ENCODE measurements around the gene NHS.
"Not testable (repeated sequence)": the region's sequence is repeated elsewhere in the genome, so short reads cannot be mapped to it uniquely, and the experiment has no call there.

Gene NHS

DNA sequence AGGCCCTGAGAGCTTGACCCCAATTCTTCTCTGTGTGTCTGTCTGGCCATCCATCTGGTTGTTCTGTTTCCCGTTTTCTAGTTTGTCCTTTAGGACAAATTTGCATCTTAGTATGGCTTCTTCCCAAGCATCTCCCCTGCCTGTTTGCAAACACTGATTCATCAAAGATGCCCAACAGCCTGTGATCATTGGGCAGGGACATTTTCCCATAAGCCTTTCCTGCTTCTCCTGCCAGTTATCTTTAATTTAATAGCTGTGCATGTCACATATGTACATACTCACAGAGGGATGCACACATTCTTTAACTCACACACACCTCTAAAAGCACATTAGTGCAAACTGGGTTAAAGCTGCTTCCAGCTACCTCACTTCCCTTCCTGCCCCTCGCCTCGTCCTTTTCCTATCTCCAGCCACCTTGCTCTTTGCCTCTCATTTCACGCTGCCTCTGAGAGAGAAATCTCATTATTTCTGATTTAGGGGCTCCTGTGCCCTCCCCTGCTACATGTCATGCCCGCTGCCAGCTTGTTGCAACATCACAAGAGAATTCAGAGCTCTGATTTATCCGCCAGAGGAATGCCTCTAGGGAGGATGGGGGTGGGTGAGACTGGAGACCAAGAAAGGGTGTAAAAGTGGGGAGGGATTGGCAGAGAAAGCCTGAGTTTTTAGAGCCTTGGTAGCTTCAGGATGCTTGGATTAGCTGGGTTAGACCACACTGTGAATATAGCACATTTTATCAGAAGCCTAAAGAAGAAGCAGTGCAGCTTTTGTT, 100.6 kb downstream of the NHS start:
- TF ChIP-seq POLR2A (IDR thresholded peaks at IDR 0.05; ENCODE audit: low read depth, low read length) = no peak
- no peak for FAIRE-seq
- DNase-seq (ENCODE audit: insufficient read length, low spot score) = no peak

DNA sequence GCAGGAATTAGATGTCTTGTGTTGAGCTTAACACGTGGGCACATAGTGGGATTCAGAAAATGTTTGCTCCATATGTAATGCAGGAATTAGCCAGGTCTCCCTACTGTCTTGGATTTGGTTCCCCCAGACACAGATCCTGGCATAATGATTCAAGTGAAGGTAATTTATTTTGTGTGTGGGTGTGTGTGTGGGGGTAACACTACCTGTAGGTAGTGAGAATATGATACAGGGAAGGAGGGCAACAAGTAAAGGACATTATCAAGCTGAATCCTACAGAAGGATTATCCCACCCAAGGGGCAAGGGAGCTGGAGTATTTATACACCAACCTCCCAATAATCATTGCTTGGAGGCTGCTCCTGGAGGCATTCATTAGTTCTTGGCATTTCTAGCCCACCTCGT, 101.4 kb downstream of the NHS start:
- FAIRE-seq = no peak
- no peak for TF ChIP-seq POLR2A (IDR thresholded peaks at IDR 0.05; ENCODE audit: low read depth, low read length)
- DNase-seq (ENCODE audit: insufficient read length, low spot score) = no peak

DNA sequence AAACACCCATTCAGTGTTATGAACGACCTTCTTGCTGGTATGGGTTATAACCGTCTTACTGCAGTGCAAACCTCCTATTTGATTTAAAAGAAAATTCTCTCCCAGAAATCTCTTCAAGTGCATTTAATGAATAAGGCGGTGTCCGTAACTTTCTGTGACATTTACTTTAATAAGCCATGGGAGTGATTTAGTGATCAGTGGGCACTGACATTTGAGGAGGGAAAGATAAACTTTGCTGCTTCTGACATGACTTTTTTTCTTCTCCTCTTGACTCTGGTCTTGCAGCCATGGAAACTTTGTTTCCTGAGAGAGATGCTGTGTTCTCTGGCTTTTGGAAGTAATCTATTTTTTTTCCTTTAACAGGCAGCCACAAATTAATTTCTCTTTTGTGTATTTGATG, 106.1 kb downstream of the NHS start:
- FAIRE-seq (no peak), DNase-seq (ENCODE audit: insufficient read length, low spot score) (no peak)
- TF ChIP-seq POLR2A (IDR thresholded peaks at IDR 0.05; ENCODE audit: low read depth, low read length) = no peak

DNA sequence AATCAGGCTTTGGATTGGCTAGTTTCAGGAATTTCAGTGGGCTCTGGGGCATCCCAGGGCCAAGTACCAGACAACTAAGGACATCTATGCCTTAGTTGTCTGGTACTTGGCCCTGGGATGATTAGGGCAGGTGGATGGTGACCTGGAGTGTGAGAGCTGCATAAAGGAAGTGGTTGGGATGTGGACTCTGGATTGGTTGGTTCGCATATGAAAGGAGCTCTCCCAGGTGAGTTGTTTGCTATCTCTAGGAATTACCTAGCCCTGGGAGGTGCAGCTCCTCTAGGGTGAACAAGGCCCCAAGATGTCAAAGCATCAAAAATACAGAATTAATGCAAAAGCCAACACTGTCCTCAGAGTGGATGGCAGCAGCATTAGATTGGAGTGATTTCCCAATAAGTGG, 109.6 kb downstream of the NHS start:
- no peak for DNase-seq (ENCODE audit: insufficient read length, low spot score)
- FAIRE-seq = no peak
- TF ChIP-seq POLR2A (IDR thresholded peaks at IDR 0.05; ENCODE audit: low read depth, low read length) = no peak

DNA sequence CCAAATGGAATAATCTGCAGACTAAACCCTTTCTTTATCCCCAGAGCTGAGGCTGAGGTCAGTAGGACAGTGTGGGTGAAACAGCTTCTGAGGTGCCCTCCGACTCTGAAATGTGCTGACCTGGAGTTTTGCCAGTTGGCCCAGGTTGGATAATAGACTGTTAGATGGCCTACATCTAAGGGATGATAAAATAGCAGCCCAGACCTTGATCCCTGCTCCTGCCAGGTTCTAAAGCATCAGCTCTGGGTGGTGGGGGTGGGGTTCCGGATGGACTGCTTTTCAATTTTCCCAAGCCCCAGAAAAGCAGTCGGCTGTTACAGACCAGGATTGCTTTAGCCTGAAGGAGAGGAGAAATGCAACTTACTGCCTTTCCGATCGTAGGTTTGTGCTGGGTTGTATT, 110.4 kb downstream of the NHS start:
- DNase-seq (ENCODE audit: insufficient read length, low spot score) (no peak), FAIRE-seq (no peak)
- no peak for TF ChIP-seq POLR2A (IDR thresholded peaks at IDR 0.05; ENCODE audit: low read depth, low read length)

DNA sequence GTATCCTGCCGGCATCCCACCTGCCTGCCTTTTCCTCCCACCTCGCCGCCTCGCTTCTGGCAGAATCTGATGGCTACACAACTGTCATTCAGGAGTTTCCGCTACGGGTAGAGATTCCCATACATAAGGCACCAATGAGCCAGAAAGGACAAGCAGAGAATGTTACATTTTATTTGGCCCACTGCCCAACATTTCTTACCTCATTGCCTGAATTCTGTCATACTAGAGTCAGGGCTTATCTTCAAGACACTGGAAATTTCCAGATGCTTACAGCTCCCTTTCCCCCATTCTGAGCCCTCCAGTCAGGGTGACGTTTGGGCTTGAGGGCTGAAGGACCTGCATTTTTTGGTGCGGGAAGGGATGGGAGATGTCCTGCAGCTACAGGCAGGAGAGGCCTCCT, 113.0 kb downstream of the NHS start:
- DNase-seq (ENCODE audit: insufficient read length, low spot score) = no peak
- no peak for TF ChIP-seq POLR2A (IDR thresholded peaks at IDR 0.05; ENCODE audit: low read depth, low read length)
- no peak for FAIRE-seq

DNA sequence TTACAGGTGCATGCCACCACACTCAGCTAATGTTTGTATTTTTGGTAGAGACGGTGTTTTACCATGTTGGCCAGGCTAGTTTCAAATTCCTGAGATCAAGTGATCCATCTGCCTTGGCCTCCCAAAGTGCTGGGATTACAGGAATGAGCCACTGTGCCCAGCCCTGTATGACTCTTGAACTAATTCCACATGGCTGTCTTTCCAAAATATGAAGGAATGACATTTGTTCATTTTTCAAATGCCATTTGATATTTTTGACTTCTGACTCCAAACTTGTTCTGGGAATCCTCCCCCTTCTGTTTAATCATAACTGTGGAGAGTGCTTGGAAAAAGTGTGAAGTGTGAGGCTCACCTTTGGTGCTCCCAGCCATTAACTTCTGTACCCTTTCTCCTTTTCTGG, 119.2 kb downstream of the NHS start:
- FAIRE-seq = no peak
- no peak for TF ChIP-seq POLR2A (IDR thresholded peaks at IDR 0.05; ENCODE audit: low read depth, low read length)
- DNase-seq (ENCODE audit: insufficient read length, low spot score) = no peak

DNA sequence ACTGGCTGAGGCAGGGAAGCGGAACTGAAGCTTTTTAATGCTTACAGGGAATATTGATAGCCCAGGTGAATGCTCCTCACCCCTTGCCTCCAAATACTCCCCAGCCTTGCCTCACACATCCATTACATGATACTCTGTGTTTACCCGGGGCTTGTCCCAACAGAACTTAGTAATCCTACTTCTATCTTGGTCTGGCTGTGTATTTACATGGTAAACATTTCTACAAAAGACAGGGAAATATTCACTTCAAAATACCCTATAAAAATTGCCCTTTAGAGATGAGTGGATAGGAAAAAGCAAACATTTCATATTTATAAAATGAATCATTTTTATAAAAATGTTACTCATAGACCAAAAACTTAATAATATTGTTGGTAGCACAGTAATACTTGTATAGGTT, 120.1 kb downstream of the NHS start:
- FAIRE-seq = no peak
- no peak for DNase-seq (ENCODE audit: insufficient read length, low spot score)

DNA sequence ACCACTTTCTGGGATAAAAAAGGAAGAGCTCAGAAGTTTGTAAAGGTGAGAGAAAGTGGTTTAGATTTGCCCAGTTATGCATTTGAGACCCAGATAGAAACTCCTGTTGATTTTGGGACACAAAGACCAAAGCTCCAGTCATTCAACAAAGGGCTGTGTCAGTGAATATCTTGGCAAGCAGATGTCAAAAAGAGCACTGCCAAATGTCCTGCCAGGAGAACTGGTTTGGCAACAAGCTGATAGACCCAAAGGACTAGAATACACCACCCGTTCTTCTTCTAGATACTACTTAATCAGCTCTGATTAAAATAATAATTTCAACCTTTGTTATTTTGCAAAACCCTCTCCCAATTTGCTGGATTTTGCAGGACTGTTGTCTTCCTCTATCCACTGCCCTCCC, 121.4 kb downstream of the NHS start:
- DNase-seq (ENCODE audit: insufficient read length, low spot score) = no peak
- no peak for FAIRE-seq

More for the DNA sequence above, 120.1 kb downstream of the NHS start:
- no peak for TF ChIP-seq POLR2A (IDR thresholded peaks at IDR 0.05; ENCODE audit: low read depth, low read length)

DNA sequence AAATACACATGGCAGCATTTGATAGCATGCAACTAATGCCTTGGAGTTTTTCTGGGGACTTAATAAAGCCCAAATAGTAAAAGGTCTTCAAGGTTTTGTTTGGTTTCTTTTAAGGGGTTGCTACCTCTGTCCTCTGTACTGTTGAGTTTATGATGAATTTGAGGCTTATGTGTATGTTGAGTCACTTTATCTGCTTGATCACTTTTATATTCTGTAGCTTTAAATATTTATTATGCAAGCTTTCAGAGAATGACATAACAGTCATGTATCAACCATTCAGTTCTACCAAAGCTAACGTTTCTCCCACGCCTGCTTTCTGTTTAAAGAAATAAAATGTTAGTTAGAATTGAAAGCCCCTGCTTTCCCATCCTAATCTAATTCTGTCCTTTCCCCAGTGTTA, 122.2 kb downstream of the NHS start:
- FAIRE-seq = no peak
- TF ChIP-seq POLR2A (IDR thresholded peaks at IDR 0.05; ENCODE audit: low read depth, low read length) = no peak

More for the DNA sequence above, 121.4 kb downstream of the NHS start:
- TF ChIP-seq POLR2A (IDR thresholded peaks at IDR 0.05; ENCODE audit: low read depth, low read length) = no peak

DNA sequence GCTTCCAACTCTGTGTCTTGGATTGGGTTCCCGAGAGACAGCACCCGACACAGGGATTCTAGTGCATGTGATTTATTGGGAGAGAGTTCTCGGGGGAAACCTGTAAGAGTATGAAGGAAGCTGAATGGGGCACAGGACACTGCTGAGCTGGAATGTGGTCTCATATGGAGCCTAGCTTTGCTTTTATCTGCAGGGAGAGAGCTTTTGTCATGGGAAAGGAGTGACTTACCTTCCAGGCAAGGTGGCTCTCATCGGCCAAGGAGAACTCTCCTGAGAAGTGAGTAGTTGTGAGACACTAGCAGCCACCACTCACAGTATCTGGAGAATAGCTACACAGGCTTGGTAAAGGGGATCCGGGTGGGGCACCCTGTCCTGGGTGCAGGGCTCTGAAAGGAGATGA, 124.5 kb downstream of the NHS start:
- DNase-seq (ENCODE audit: insufficient read length, low spot score) (no peak), FAIRE-seq (no peak)
- no peak for TF ChIP-seq POLR2A (IDR thresholded peaks at IDR 0.05; ENCODE audit: low read depth, low read length)

More for the DNA sequence above, 122.2 kb downstream of the NHS start:
- DNase-seq (ENCODE audit: insufficient read length, low spot score) = no peak

DNA sequence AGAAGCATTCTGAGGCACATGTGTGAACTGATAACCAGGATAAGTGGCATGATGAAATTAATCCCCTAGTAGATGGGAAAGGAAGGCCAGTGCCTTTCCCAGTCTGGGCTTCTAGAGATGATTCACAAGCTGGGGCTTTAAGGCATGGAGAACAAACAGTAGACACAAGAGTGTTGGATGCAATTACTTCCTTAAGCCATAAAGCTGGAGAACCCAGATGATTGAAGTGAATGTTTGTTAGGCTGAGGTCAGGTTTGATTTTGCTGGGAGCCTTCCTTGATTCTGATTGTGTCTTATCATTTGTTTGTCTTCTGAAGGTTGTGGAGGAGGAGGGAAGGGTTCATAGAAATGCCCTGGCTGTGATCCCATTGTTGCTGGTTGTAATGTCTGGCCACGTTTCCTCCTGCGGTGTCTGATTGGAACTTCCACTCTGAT, 125.2 kb downstream of the NHS start:
- no peak for TF ChIP-seq POLR2A (IDR thresholded peaks at IDR 0.05; ENCODE audit: low read depth, low read length)
- no peak for DNase-seq (ENCODE audit: insufficient read length, low spot score)
- FAIRE-seq = no peak

DNA sequence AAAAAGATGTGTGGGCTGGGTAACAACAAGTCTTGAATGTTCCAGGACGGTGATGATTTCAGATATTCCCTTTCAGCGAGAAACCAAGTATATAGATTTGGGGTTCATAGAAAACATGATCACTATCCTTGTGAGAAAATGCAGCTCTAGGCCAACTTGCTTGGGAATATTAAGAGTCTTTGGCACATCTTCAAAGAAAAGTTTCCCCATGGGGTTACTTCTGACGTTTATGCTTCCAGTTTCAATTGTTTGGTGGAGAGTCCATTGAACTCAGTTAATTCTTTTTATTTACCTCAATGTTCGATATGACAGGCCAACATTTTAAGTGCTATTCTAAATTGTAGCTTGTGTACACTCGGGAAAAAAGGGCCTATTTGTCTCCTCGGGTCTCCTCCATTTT, 126.7 kb downstream of the NHS start:
- no peak for TF ChIP-seq POLR2A (IDR thresholded peaks at IDR 0.05; ENCODE audit: low read depth, low read length)
- FAIRE-seq (no peak), DNase-seq (ENCODE audit: insufficient read length, low spot score) (no peak)

DNA sequence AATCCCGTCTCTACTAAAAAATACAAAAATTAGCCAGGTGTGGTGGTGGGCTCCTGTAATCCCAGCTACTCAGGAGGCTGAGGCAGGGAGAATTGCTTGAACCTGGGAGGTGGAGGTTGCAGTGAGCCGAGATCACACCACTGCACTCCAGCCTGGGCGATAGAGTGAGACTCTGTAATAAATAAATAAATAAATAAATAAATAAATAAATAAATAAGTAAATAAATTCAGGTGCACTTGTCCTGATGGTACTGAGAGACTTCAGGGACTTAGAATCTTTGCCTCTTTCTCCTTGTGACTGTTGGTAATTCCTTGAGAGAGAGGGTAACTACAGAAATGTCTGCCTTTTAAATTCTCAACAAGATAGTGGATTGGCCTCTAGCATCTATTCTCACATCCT, 131.4 kb downstream of the NHS start:
- DNase-seq (ENCODE audit: insufficient read length, low spot score); FAIRE-seq: not testable (repeated sequence)

DNA sequence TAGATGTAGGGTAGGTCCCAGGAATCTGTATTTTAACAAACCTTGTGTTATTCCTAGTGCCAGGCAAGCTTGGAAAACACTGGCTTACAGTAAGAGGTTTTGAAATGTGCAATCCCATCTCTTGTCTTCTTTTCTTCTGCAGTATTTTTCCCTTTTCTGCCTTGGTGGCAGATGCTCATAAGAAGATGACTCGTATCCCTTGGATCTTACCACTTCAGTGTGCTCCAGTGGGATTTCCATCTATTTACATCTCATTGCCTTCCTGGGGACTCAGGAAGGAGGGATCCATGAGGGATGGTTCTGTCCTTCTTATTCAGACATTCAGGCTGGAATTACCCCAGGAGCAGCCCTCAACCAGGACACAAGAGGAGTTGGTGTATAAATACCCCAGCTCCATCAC, 136.6 kb downstream of the NHS start:
- FAIRE-seq = no peak
- no peak for DNase-seq (ENCODE audit: insufficient read length, low spot score)
- TF ChIP-seq POLR2A (IDR thresholded peaks at IDR 0.05; ENCODE audit: low read depth, low read length) = no peak

DNA sequence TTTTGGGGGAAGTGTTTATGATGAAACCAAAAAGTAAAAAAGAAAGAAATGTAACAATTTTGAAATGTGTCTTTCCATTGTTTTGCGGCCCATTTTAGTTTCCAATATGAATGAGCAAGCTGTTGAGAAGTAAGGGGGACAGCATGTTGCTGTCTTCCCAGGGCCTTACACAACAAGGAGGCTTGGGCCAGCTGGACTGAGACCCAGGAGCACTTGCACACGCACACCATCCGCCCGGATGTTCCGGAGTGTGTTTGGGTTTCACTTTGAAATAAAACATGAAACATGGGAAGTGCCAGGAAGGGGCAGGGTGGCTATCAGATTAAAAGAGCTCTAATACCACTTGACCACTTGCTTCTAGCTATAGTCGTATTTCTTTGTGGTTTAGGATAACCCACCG, 144.4 kb downstream of the NHS start:
- no peak for DNase-seq (ENCODE audit: insufficient read length, low spot score)
- no peak for FAIRE-seq
- TF ChIP-seq POLR2A (IDR thresholded peaks at IDR 0.05; ENCODE audit: low read depth, low read length) = no peak

Data from H54 (cell line).